Ascending aorta (tissue), 2 donors: ENCODE results near the gene RIMKLB. TPM values are rescaled to one million over a fixed set of nuclear protein-coding genes. Genes with fewer than 3 reads are reported as not detected.
"Not testable (repeated sequence)": the region's sequence is repeated elsewhere in the genome, so short reads cannot be mapped to it uniquely, and the experiment has no call there.

Source experiments
- DNase-seq, 2 donors: peaks; one replicate each; pipeline ENCODE4 v3.0.0-alpha.2; 2019; ENCODE audit warnings: low spot score in 2 of 2
- H3K27ac ChIP-seq, 2 donors: fragments of 200-600 bp; sonication (generic); one replicate each; pipeline ENCODE4 v1.5.1; 2016 to 2017; ENCODE audit warnings: mild to moderate bottlenecking in 1 of 2
- H3K27me3 ChIP-seq: fragments of 200-600 bp; sonication (generic); one replicate; pipeline ENCODE4 v1.5.1; 2017
- H3K36me3 ChIP-seq, 2 donors: fragments of 200-600 bp; sonication (generic); one replicate each; pipeline ENCODE4 v1.5.1; 2016
- H3K4me1 ChIP-seq, 2 donors: fragments of 200-600 bp; sonication (generic); one replicate each; pipeline ENCODE4 v1.5.1; 2016 to 2017; ENCODE audit warnings: mild to moderate bottlenecking in 1 of 2
- H3K4me3 ChIP-seq, 2 donors: fragments of 200-600 bp; sonication (generic); one replicate each; pipeline ENCODE4 v1.5.1; 2016 to 2017; ENCODE audit warnings: mild to moderate bottlenecking in 1 of 2
- H3K9me3 ChIP-seq, 2 donors: fragments of 200-600 bp; sonication (generic); one replicate each; pipeline ENCODE4 v1.5.1; 2016
- intact Hi-C: fragments of 100-400 bp; cut with DNase I; formaldehyde crosslinking; loops from one replicate; pipeline ENCODE4 v1.15.1; 2023
- total RNA-seq: library from RNA; depleted of rRNA; stranded (reverse); fragments of >200 nt; gene quantifications from one replicate; pipeline ENCODE4 v1.1.0, GENCODE V29; 2016
- TF ChIP-seq, protein P1 (sequence below), 3 experiments: fragments of 200-600 bp in 2 of 3; fragments of 450-650 bp in 1 of 3; sonication (generic) in 2 of 3; IDR thresholded peaks; one replicate each; pipeline ENCODE4 v1.5.1; 2016 to 2019; ENCODE audit warnings: antibody characterized with exemption in 3 of 3, mild to moderate bottlenecking in 1 of 3, moderate library complexity in 1 of 3

The RIMKLB gene
- total RNA-seq, 1 donor from 2014 or later, result 26.0 TPM

DNA sequence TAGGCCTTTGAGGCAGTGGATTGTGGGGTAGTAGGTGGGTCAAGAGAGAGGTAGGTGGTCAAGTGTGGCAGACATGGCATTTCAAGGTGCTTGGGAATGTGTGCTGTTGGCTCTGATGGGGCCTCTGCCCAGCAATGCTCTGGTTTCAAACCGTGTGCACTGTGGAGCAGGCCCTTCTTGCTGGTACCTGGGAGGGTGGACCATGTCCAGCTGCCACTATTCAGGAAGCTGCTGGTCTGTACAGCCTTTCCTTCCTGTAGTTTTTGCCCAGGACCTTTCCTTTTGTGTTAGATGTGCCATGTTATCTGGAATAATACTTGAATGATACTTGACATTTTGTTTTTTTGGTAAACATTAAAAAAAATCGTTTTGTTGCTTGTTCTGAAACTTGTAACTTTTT lies 14.8 kb downstream of the RIMKLB start:
- Histone ChIP-seq H3K9me3 (no peaks in the 10 kb centered on the region), H3K4me3 (no peak overlapping the region), H3K27me3 (no peaks in the 10 kb centered on the region), H3K36me3 (peaks cover 0 to 5% of the 10 kb centered on the region in 2 donors), H3K27ac (peak overlapping the region; percentile 54 to 67), H3K4me1 (peaks cover 0 to 22% of the 10 kb centered on the region in 2 donors)
- TF ChIP-seq, protein P1, sequence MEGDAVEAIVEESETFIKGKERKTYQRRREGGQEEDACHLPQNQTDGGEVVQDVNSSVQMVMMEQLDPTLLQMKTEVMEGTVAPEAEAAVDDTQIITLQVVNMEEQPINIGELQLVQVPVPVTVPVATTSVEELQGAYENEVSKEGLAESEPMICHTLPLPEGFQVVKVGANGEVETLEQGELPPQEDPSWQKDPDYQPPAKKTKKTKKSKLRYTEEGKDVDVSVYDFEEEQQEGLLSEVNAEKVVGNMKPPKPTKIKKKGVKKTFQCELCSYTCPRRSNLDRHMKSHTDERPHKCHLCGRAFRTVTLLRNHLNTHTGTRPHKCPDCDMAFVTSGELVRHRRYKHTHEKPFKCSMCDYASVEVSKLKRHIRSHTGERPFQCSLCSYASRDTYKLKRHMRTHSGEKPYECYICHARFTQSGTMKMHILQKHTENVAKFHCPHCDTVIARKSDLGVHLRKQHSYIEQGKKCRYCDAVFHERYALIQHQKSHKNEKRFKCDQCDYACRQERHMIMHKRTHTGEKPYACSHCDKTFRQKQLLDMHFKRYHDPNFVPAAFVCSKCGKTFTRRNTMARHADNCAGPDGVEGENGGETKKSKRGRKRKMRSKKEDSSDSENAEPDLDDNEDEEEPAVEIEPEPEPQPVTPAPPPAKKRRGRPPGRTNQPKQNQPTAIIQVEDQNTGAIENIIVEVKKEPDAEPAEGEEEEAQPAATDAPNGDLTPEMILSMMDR (IDR thresholded peaks at IDR 0.05), result no peak
- intact Hi-C loops, result no loop called here
- no peak for DNase-seq

GRCh38 chr12:8722286-8722800 lies 24.6 kb downstream of the RIMKLB start:
- no peaks in the 10 kb centered on the region for H3K9me3 ChIP-seq
- intact Hi-C loops, result no loop called here
- peaks cover 7% of the 10 kb centered on the region in 2 donors for H3K36me3 ChIP-seq
- no peak overlapping the region for H3K27ac ChIP-seq
- H3K4me3 ChIP-seq, result no peak overlapping the region
- H3K4me1 ChIP-seq, result peaks cover 1 to 2% of the 10 kb centered on the region in 2 donors
- no peaks in the 10 kb centered on the region for H3K27me3 ChIP-seq
- no peak for DNase-seq
- TF ChIP-seq, protein P1 (IDR thresholded peaks at IDR 0.05), result no peak

DNA sequence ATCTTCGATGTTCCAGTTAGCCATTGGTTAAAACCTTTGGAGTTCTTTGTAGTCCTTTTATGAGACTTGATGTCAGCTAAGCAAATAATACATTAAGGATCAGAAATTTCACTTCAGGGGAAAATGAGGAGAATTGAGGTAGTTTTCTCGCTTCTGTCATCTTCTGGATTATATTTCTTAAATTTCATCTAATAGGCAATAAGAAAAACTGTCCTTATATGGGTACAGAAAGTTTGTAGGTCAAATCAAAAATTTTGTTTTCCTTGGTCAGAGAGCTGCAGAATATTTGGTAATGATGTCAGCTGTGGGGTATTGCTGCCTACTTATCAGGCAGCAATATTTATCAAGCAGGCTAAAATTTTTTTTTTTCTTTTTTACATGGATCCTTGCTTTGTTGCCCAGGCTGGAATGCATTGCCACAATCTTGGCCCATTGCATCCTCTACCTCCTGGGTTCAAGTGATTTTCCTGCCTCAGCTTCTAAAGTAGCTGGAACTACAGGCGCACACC lies 37.1 kb downstream of the RIMKLB start:
- intact Hi-C loops, result loop anchor here (2.0 kb wide), 1 partner anchor 38 kb away; the partner anchor contains the start of gene RIMKLB
- Histone ChIP-seq H3K27ac (peak overlapping the region; percentile 88 to 89), H3K36me3 (no peaks in the 10 kb centered on the region), H3K9me3 (no peaks in the 10 kb centered on the region), H3K27me3 (no peaks in the 10 kb centered on the region), H3K4me1 (peaks cover 2 to 41% of the 10 kb centered on the region in 2 donors), H3K4me3 (peak overlapping the region in 1 of 2 donors; percentile 30)
- TF ChIP-seq, protein P1 (IDR thresholded peaks at IDR 0.05), result no peak
- DNase-seq, result no peak

GRCh38 chr12:8742501-8742900 lies 44.7 kb downstream of the RIMKLB start:
- intact Hi-C loops, result no loop called here
- Histone ChIP-seq H3K27ac (peak overlapping the region; percentile 50 to 67), H3K27me3 (no peaks in the 10 kb centered on the region), H3K36me3 (no peaks in the 10 kb centered on the region), H3K9me3 (no peaks in the 10 kb centered on the region), H3K4me3 (no peak overlapping the region), H3K4me1 (peaks cover 0 to 26% of the 10 kb centered on the region in 2 donors)
- TF ChIP-seq, protein P1 (IDR thresholded peaks at IDR 0.05), result no peak
- DNase-seq, result peak in 1 of 2 donors; percentile 80

GRCh38 chr12:8743121-8743520 lies 45.3 kb downstream of the RIMKLB start:
- intact Hi-C loops, H3K27me3 ChIP-seq, H3K4me3 ChIP-seq, H3K9me3 ChIP-seq, H3K36me3 ChIP-seq, DNase-seq: not testable (repeated sequence)
- H3K27ac ChIP-seq, result peak overlapping the region; percentile 50 to 67
- H3K4me1 ChIP-seq, result peaks cover 0 to 20% of the 10 kb centered on the region in 2 donors

- H3K27me3 ChIP-seq, H3K9me3 ChIP-seq, H3K36me3 ChIP-seq, intact Hi-C loops, H3K4me3 ChIP-seq, DNase-seq: not testable (repeated sequence)
- peaks cover 0 to 16% of the 10 kb centered on the region in 2 donors for H3K4me1 ChIP-seq
- H3K27ac ChIP-seq, result peak overlapping the region; percentile 39 to 52
These were observed 47.8 kb downstream of the RIMKLB start for GRCh38 chr12:8745631-8746030.
